Measurements from ENCODE around the gene OSBP2.
A peak's percentile ranks its signal among the peaks of the same experiment; 100 is the strongest.

OSBP2 gene

GRCh38 chr22:30927806-30928205 is 233.1 kb downstream of the OSBP2 start:
- peaks cover 2% of the 10 kb centered on the region for H3K4me1 Mint-ChIP-seq
- no peaks in the 10 kb centered on the region for H3K9me3 Mint-ChIP-seq
- no peak for DNase-seq
- H3K27ac Mint-ChIP-seq: no peak overlapping the region
- H3K36me3 Mint-ChIP-seq: peaks cover 63% of the 10 kb centered on the region
- CTCF ChIA-PET: no interaction called here
- H3K27me3 Mint-ChIP-seq: no peaks in the 10 kb centered on the region
- H3K4me3 Mint-ChIP-seq: no peak overlapping the region

- no peaks in the 10 kb centered on the region for H3K9me3 Mint-ChIP-seq
- H3K4me1 Mint-ChIP-seq: peaks cover 2% of the 10 kb centered on the region
- no peak for DNase-seq
- no peak overlapping the region for H3K27ac Mint-ChIP-seq
- peaks cover 67% of the 10 kb centered on the region for H3K36me3 Mint-ChIP-seq
- no peak overlapping the region for H3K4me3 Mint-ChIP-seq
- no peaks in the 10 kb centered on the region for H3K27me3 Mint-ChIP-seq
- CTCF ChIA-PET: no interaction called here
Observed at GRCh38 chr22:30928401-30928800, 233.7 kb downstream of the OSBP2 start.

GRCh38 chr22:30930228-30930627 is 235.6 kb downstream of the OSBP2 start:
- CTCF ChIA-PET: no interaction called here
- peaks cover 71% of the 10 kb centered on the region for H3K36me3 Mint-ChIP-seq

DNA sequence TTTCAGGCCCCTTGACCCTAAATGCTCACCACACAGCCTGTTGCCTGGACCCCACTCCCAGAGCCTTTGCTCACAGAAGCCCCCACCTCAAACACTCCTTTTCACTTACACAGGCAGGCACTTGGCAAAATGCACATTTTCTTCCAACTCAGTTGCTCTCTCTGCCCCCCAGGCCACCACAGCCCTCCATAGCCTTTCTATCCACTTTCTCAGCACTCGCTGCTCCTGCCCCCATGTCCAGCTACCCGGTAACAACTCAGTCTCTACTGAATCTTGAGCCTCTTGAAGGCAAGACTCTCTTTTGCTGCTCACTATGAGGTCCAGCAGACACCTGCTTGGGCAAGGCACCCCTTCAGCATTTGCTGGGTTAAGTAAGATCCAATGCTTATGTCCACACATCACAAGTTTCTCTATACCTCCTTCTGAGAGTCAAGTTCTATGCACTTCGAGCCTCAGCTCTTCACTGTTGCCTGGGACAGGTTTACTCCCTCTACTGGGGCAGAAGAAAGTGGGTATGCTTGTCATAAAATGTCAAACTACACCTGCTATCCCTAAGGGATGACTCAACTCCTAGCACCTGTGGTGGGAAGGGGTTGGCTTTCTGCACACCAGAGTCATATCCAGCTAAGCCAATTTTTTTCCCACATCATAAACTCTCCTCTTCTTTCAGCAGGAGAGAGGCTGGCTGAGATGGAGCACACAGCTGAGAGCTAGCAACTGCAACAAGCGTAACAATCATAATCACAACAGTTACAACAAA is 237.0 kb downstream of the OSBP2 start:
- Mint-ChIP-seq H3K4me1 (peaks cover 8% of the 10 kb centered on the region), H3K9me3 (no peaks in the 10 kb centered on the region), H3K4me3 (no peak overlapping the region), H3K27me3 (no peaks in the 10 kb centered on the region), H3K36me3 (peaks cover 79% of the 10 kb centered on the region), H3K27ac (no peak overlapping the region)
- CTCF ChIA-PET: interaction anchor here (1.3 kb wide), 1 partner anchor 151 kb away, joined by 3 read pairs; no protein-coding TSS in a partner anchor
- DNase-seq: no peak

More at GRCh38 chr22:30930228-30930627, 235.6 kb downstream of the OSBP2 start:
- no peak for DNase-seq
- H3K4me1 Mint-ChIP-seq: peaks cover 2% of the 10 kb centered on the region
- H3K4me3 Mint-ChIP-seq: no peak overlapping the region
- H3K27ac Mint-ChIP-seq: no peak overlapping the region
- no peaks in the 10 kb centered on the region for H3K9me3 Mint-ChIP-seq
- H3K27me3 Mint-ChIP-seq: no peaks in the 10 kb centered on the region

GRCh38 chr22:30932661-30933060 is 238.0 kb downstream of the OSBP2 start:
- CTCF ChIA-PET: interaction anchor here (1.3 kb wide), 1 partner anchor 150 kb away, joined by 3 read pairs; no protein-coding TSS in a partner anchor
- Mint-ChIP-seq H3K4me3 (no peak overlapping the region), H3K36me3 (peaks cover 77% of the 10 kb centered on the region)

GRCh38 chr22:30933457-30933856 is 238.8 kb downstream of the OSBP2 start:
- Mint-ChIP-seq H3K4me1 (peaks cover 22% of the 10 kb centered on the region), H3K27ac (no peak overlapping the region), H3K27me3 (no peaks in the 10 kb centered on the region), H3K4me3 (no peak overlapping the region), H3K9me3 (no peaks in the 10 kb centered on the region), H3K36me3 (peaks cover 78% of the 10 kb centered on the region)
- no peak for DNase-seq
- CTCF ChIA-PET: no interaction called here

More at GRCh38 chr22:30932661-30933060, 238.0 kb downstream of the OSBP2 start:
- DNase-seq: no peak
- no peaks in the 10 kb centered on the region for H3K27me3 Mint-ChIP-seq
- peaks cover 16% of the 10 kb centered on the region for H3K4me1 Mint-ChIP-seq
- no peaks in the 10 kb centered on the region for H3K9me3 Mint-ChIP-seq
- peak overlapping the region; percentile 64 for H3K27ac Mint-ChIP-seq

DNA sequence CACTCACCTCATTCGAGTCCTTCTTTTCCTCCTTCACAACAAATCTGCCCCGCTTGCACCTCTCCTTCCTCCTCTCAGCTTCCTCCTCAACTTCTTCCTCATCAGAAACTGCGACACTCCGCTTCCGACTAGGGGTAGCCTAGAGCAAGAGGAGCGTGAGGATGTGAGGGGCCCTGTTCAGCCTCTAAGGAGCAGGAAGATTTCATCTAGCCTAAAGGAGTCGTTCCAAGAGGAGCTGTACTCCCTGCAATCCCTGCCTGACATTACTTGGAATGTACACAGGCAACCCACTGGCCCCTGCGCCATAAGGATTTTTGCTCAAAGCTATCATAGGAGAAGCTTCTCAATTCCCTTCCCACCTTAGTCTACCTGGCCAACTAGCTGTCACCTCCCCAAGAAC is 239.4 kb downstream of the OSBP2 start:
- Mint-ChIP-seq H3K27me3 (no peaks in the 10 kb centered on the region), H3K4me1 (peaks cover 25% of the 10 kb centered on the region), H3K4me3 (no peak overlapping the region), H3K27ac (no peak overlapping the region), H3K9me3 (no peaks in the 10 kb centered on the region), H3K36me3 (peaks cover 78% of the 10 kb centered on the region)
- CTCF ChIA-PET: interaction anchor here (1.1 kb wide), 1 partner anchor 14 kb away, joined by 5 read pairs; no protein-coding TSS in a partner anchor
- no peak for DNase-seq

DNA sequence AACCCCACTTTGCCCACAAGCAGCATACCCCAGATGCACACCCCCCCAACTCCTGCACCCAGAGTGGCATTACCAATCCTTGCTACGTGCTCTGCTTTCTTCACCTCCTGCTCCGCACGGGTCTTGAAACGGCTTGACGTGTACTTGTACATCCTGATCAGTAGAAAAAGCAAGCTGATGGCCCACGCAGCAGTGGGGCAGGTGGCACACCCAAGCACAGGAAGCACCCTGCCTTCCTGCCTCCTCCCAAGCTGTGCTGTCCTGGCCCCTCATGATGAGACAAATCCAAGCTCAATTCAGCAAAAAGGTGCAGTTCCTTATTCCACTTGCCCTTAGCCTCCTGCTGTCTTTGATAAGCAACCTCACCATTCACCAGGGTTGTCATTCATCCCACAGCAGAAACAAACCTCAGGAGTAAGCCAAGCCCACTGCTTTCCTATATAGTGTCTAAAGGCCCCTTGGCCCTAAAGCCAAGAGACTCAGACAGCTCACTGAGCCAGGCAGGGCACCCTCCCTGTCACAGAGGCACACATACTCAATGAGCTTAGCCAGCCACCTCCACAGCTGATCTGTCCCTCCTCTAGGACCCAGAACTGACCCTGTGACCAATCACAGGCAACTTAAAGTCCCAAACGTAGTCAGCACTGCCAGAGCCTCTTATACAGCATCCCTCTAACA is 246.2 kb downstream of the OSBP2 start:
- H3K9me3 Mint-ChIP-seq: no peaks in the 10 kb centered on the region
- peaks cover 88% of the 10 kb centered on the region for H3K4me1 Mint-ChIP-seq
- DNase-seq: peak; percentile 73
- H3K27ac Mint-ChIP-seq: peak overlapping the region; percentile 96
- peaks cover 85% of the 10 kb centered on the region for H3K36me3 Mint-ChIP-seq
- H3K27me3 Mint-ChIP-seq: no peaks in the 10 kb centered on the region
- peak overlapping the region; percentile 87 for H3K4me3 Mint-ChIP-seq
- CTCF ChIA-PET: interaction anchor here (1.2 to 2.1 kb wide), 5 partner anchors 10 to 178 kb away, joined by 3 to 9 read pairs (median 4); no protein-coding TSS in a partner anchor

- Mint-ChIP-seq H3K27me3 (no peaks in the 10 kb centered on the region), H3K9me3 (no peaks in the 10 kb centered on the region), H3K36me3 (peaks cover 85% of the 10 kb centered on the region), H3K4me3 (peak overlapping the region; percentile 87), H3K27ac (peak overlapping the region; percentile 96), H3K4me1 (peaks cover 93% of the 10 kb centered on the region)
- CTCF ChIA-PET: interaction anchor here (1.3 to 2.1 kb wide), 4 partner anchors 20 to 178 kb away, joined by 3 to 9 read pairs (median 5); no protein-coding TSS in a partner anchor
- peak; percentile 42 for DNase-seq
Observed at GRCh38 chr22:30941363-30941740, 246.7 kb downstream of the OSBP2 start.

DNA sequence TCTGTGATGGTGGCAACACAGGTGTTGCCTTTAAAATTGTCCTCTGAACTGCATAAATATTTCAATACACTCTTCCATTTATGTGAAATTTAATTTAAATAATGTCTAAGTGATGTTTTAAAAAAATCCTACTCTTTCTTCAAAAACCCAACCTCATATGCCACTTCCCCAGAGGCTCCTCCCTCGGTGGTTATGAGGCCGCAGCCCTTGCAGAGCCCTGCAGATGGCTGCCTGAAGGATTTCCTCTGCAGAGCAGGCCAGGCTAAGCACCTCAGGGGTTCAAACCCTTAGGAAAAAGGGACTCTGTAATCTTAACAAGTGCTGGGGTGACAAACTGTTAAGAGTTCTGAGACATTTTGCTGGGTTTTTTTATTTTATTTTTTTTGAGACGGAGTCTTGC is 248.7 kb downstream of the OSBP2 start:
- Mint-ChIP-seq H3K27ac (peak overlapping the region; percentile 84), H3K4me3 (peak overlapping the region; percentile 13), H3K9me3 (no peaks in the 10 kb centered on the region), H3K4me1 (peaks cover 81% of the 10 kb centered on the region), H3K36me3 (peaks cover 72% of the 10 kb centered on the region), H3K27me3 (no peaks in the 10 kb centered on the region)
- DNase-seq: peak; percentile 85
- CTCF ChIA-PET: no interaction called here

- Mint-ChIP-seq H3K4me1 (peaks cover 75% of the 10 kb centered on the region), H3K27ac (peak overlapping the region; percentile 42), H3K4me3 (no peak overlapping the region), H3K36me3 (peaks cover 68% of the 10 kb centered on the region), H3K27me3 (no peaks in the 10 kb centered on the region), H3K9me3 (no peaks in the 10 kb centered on the region)
- no peak for DNase-seq
- CTCF ChIA-PET: no interaction called here
Observed at GRCh38 chr22:30944986-30945385, 250.3 kb downstream of the OSBP2 start.

DNA sequence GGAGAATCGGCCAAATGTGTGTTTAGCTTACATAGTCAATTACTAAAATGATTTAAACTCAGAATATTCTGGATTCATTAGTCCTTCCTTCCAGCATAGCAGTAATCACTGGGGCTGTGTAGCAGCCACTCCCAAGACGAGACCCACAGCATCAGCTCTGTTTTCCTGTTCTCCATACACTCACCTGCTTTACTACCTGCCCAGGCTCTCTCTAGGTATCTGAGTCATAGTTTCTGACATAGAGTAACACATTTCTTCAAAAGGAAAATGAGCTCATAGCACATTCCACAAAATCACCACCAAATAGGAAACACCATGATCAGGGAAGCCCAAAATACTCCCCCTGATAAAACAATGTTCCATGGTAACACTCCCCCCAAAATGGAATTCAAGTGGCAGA is 251.0 kb downstream of the OSBP2 start:
- H3K36me3 Mint-ChIP-seq: peaks cover 65% of the 10 kb centered on the region
- H3K4me3 Mint-ChIP-seq: no peak overlapping the region
- DNase-seq: no peak
- CTCF ChIA-PET: interaction anchor here (0.7 to 1.4 kb wide), 2 partner anchors 23 to 138 kb away, joined by 3 read pairs; partner anchors contain the start of gene TUG1
- peaks cover 70% of the 10 kb centered on the region for H3K4me1 Mint-ChIP-seq
- no peaks in the 10 kb centered on the region for H3K9me3 Mint-ChIP-seq
- peak overlapping the region; percentile 46 for H3K27ac Mint-ChIP-seq
- H3K27me3 Mint-ChIP-seq: no peaks in the 10 kb centered on the region

DNA sequence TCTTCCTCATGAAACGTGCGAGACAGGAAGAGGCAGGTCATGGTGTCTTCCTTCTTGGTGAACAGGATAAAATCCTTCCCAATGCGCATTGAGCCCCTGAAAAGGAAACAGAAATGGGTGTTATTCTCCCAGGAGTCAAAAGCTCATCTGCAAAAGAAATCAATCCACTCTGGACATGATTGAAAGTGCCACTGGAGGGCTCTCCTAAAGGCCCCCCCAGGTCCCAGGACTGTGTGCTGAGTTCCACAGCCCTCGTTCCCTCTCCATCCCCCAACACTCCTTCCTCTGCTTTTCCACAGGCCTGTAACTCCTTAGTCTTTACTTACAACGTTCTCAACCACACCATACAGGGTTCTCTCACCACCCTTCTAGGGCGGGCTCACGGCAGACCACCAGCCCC is 251.7 kb downstream of the OSBP2 start:
- CTCF ChIA-PET: interaction anchor here (0.7 to 1.4 kb wide), 6 partner anchors 12 to 203 kb away, joined by 3 to 13 read pairs (median 4); partner anchors contain the start of genes SMTN and TUG1
- peak overlapping the region; percentile 46 for H3K27ac Mint-ChIP-seq
- no peak overlapping the region for H3K4me3 Mint-ChIP-seq
- no peaks in the 10 kb centered on the region for H3K9me3 Mint-ChIP-seq
- H3K36me3 Mint-ChIP-seq: peaks cover 64% of the 10 kb centered on the region
- peaks cover 70% of the 10 kb centered on the region for H3K4me1 Mint-ChIP-seq
- DNase-seq: no peak
- H3K27me3 Mint-ChIP-seq: no peaks in the 10 kb centered on the region

- Mint-ChIP-seq H3K4me1 (peaks cover 70% of the 10 kb centered on the region), H3K9me3 (no peaks in the 10 kb centered on the region), H3K4me3 (no peak overlapping the region), H3K27ac (no peak overlapping the region), H3K27me3 (no peaks in the 10 kb centered on the region), H3K36me3 (peaks cover 64% of the 10 kb centered on the region)
- CTCF ChIA-PET: interaction anchor here (0.7 to 1.4 kb wide), 6 partner anchors 11 to 202 kb away, joined by 3 to 13 read pairs (median 4); partner anchors contain the start of genes SMTN and TUG1
- DNase-seq: no peak
Observed at GRCh38 chr22:30947173-30947815, 252.6 kb downstream of the OSBP2 start.

Measured in activated naive CD4-positive, alpha-beta T cell treated with anti-CD3 and anti-CD28 coated beads, Interleukin-2, amount 10 ng/mL, durations not matched to agents 7 days and 5 days (primary cell).